RWPE1 (cell line): ENCODE results near the gene KITLG.

ENCODE experiments used
- CTCF ChIA-PET: fragments of 350-600 bp; sonication (Branson Sonifier 250); formaldehyde crosslinking; extraction: SDS; loops from one replicate; lab custom pipeline; 2021; lab: Yijun Ruan, JAX
- POLR2A ChIA-PET: fragments of 400-600 bp; formaldehyde crosslinking; extraction: SDS; loops from one replicate; lab custom pipeline; 2020; ENCODE audit warnings: antibody characterized with exemption; ENCODE audit not compliant: low non-redundant PET; lab: Yijun Ruan, JAX
- DNase-seq: peaks from one replicate; pipeline ENCODE4 v3.0.0; 2012; ENCODE audit warnings: low spot score
- H3K27ac ChIP-seq: fragments of 450-650 bp; 2 replicates; pipeline ENCODE4 v1.5.1; 2017
- TF ChIP-seq, protein P1 (sequence below): fragments of 450-650 bp; conservative IDR thresholded peaks from 2 replicates; pipeline ENCODE4 v1.5.1; 2017; ENCODE audit warnings: low read depth, mild to moderate bottlenecking

KITLG gene

DNA sequence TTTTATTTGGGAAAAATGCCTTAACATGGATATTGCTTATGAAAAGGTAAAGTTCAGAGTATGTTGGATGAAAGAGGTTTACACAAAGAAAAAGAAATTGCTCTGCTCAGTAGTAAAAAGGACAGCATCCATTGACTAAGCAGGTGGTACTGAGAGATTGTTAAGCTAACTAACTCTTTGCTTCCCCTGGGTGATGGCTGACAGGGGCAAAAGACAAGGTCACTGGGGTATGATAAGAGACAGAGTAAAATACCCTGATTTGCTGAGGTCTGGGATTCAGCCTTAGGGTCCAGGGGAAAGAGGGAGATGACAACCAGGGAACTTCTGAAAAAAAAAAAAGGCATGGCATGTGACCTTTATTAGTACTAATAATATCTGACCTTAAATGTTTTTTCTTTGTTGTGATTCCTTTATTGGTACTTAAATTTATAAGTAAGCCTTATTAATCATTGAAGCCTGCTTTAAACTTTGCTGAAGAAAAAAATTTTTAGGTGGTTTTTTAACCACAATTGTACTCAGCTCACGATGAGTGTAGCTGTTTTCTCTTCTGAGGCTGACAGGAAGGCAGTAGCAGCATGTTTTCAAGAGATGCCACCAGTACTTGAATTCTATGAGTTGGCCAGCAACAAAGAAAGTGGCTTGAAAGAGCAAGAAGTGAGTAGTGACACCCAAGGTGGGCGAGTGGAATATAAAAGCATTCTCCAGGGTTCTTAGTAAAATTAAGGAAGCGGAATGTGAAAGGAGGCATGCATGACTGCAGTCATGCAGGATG is 43.7 kb upstream of the KITLG start:
- DNase-seq: no peak
- POLR2A ChIA-PET: no interaction called here
- CTCF ChIA-PET: interaction anchor here (0.6 kb wide), 1 partner anchor 14 kb away, joined by 4 read pairs; no protein-coding TSS in a partner anchor
- no peak overlapping the region for H3K27ac ChIP-seq
- TF ChIP-seq, protein P1, sequence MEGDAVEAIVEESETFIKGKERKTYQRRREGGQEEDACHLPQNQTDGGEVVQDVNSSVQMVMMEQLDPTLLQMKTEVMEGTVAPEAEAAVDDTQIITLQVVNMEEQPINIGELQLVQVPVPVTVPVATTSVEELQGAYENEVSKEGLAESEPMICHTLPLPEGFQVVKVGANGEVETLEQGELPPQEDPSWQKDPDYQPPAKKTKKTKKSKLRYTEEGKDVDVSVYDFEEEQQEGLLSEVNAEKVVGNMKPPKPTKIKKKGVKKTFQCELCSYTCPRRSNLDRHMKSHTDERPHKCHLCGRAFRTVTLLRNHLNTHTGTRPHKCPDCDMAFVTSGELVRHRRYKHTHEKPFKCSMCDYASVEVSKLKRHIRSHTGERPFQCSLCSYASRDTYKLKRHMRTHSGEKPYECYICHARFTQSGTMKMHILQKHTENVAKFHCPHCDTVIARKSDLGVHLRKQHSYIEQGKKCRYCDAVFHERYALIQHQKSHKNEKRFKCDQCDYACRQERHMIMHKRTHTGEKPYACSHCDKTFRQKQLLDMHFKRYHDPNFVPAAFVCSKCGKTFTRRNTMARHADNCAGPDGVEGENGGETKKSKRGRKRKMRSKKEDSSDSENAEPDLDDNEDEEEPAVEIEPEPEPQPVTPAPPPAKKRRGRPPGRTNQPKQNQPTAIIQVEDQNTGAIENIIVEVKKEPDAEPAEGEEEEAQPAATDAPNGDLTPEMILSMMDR: no peak

DNA sequence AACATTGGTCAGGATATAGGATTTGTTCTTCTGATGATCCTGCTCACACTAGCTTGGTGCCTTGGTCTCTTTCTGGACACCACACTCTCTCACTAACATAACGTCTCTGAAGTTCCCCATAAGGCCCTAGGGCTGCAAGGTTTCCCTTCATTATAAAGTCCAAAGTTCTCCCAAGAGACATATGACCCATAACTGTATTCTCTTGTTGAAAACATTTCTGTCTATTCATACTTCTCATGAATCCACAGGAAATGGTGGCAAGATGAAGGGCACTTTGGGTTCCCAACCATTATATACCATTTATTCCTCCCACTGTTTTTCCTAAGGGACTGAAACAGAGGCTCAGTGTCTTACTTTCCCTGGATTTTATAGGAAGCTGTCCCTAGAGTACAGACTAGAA is 37.1 kb upstream of the KITLG start:
- CTCF ChIA-PET: no interaction called here
- POLR2A ChIA-PET: no interaction called here
- TF ChIP-seq, protein P1: no peak
- no peak for DNase-seq
- H3K27ac ChIP-seq: no peak overlapping the region

DNA sequence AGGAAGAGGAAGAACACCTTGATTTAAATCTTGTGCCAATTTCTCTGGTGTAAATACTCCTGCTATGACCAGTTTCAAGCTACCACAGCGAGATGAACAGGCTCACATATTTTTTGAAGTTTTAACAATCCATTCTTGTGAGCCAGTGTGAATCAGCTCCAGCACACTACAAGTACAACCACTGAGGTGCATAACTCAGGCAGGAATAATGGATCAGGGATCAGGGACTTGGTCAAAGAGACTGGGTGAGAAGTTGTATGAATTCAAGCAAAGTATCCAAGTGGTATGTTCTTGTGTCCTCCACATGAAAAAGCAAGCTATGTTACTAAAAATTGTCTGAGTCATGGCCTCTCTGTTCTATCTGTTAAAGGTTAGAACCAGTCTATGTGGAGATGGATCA is 35.2 kb upstream of the KITLG start:
- DNase-seq: no peak
- ChIA-PET CTCF (no interaction called here), POLR2A (interaction anchor here (0.5 kb wide), 1 partner anchor 29 kb away, joined by 3 read pairs; no protein-coding TSS in a partner anchor)
- TF ChIP-seq, protein P1: no peak
- no peak overlapping the region for H3K27ac ChIP-seq

DNA sequence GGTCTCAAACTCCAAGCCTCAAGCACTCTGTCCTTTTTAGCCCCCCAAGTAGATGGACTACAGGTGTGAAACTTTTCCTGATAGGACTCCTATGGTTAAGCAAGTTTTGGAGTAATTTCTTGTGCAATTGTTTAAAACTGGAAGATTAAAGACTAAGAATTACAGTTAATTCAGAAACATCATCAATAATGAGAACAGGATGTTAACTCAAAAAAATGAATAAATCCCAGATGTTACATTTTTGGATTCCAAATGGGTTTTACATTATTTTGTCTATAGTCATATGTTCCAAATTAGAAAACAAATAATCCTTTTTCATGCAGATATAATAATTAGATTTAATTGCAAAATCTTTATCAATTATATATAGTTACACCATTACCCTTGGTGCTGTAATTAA is 24.4 kb upstream of the KITLG start:
- no peak overlapping the region for H3K27ac ChIP-seq
- DNase-seq: no peak
- POLR2A ChIA-PET: no interaction called here
- CTCF ChIA-PET: no interaction called here
- TF ChIP-seq, protein P1: no peak

DNA sequence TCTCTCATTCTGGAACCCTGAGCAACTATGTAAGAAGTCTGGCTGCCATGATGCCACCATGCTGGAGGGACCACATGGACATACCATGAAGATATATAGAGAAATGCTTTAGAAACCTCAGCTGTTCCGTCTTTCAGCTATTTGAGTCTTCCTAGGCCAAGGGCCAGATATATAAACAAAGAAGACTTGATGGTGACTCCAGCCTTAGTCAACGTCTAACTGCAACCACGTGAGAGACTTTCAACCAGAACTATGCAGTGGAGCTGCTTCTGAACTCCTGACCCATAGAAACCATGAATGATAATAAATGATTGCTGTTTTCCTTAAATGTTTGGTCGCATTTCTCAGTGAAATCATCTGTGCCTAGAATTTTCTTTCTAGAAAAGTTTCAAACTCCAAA is 20.0 kb upstream of the KITLG start:
- ChIA-PET POLR2A (no interaction called here), CTCF (no interaction called here)
- DNase-seq: peak; percentile 14
- H3K27ac ChIP-seq: no peak overlapping the region
- TF ChIP-seq, protein P1: no peak

DNA sequence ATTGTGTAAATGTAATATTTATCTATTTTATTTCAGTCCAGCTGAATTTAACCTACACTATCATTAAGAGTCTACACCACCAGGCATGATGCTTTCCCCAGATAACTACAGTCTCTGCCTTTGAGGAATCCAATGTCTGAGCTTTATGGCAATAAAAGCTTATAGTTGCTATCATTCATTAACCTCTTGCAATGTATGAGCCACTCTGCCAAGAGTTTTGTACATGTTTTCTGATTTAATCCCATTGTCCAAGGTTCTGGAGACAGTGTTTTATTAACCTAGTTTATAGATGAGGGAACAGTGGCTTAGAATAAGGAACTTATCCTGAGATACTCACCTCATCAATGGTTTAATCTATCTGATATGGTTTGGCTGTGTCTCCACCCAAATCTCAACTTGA is 17.1 kb upstream of the KITLG start:
- ChIA-PET POLR2A (interaction anchor here (0.6 kb wide), 1 partner anchor 341 kb away, joined by 3 read pairs; no protein-coding TSS in a partner anchor), CTCF (no interaction called here)
- DNase-seq: no peak
- no peak overlapping the region for H3K27ac ChIP-seq
- TF ChIP-seq, protein P1: no peak
